ENCODE measurements around the gene MPLKIP. TPM values are rescaled to one million over a fixed set of nuclear protein-coding genes. Genes with fewer than 3 reads are reported as not detected.
A peak's percentile ranks its signal among the peaks of the same experiment; 100 is the strongest.

The MPLKIP gene
- total RNA-seq, 2 donors from 2014 or later: 50.4 to 54.3 TPM

- intact Hi-C loops (cut with DNase I): no loop called here
- Histone ChIP-seq H3K9ac (ENCODE audit: low read depth in 2 of 2, low read length in 2 of 2) (no peak overlapping the region), H3K27me3 (no peaks in the 10 kb centered on the region), H3K4me3 (no peak overlapping the region), H3K4me1 (no peaks in the 10 kb centered on the region), H3K36me3 (no peaks in the 10 kb centered on the region), H3K9me3 (no peaks in the 10 kb centered on the region), H3K27ac (no peak overlapping the region)
- DNase-seq: peak; percentile 23
- TF ChIP-seq, protein P1, sequence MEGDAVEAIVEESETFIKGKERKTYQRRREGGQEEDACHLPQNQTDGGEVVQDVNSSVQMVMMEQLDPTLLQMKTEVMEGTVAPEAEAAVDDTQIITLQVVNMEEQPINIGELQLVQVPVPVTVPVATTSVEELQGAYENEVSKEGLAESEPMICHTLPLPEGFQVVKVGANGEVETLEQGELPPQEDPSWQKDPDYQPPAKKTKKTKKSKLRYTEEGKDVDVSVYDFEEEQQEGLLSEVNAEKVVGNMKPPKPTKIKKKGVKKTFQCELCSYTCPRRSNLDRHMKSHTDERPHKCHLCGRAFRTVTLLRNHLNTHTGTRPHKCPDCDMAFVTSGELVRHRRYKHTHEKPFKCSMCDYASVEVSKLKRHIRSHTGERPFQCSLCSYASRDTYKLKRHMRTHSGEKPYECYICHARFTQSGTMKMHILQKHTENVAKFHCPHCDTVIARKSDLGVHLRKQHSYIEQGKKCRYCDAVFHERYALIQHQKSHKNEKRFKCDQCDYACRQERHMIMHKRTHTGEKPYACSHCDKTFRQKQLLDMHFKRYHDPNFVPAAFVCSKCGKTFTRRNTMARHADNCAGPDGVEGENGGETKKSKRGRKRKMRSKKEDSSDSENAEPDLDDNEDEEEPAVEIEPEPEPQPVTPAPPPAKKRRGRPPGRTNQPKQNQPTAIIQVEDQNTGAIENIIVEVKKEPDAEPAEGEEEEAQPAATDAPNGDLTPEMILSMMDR (IDR thresholded peaks at IDR 0.05): no peak
Observed at GRCh38 chr7:40105879-40106473, 28.4 kb downstream of the MPLKIP start.

DNA sequence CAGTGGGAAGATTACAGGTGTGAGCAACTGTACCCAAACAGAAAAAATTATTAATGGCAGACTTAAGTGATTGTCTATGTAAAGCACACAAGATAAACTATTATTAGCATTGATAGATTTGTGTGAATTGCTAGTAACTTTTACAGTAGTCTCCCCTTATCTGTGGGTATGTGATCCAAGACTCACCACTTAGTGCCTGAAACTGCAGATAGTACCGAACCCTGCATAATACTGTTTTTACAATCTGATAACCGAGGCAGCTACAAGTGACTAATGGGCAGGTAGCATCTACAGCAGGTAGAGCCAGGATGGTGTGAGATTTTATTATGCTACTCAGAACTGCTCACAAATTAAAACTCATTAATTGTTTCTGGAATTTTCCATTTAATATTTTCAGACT lies 31.5 kb downstream of the MPLKIP start:
- no peak overlapping the region for H3K4me3 ChIP-seq
- TF ChIP-seq, protein P1 (IDR thresholded peaks at IDR 0.05): no peak
- no peaks in the 10 kb centered on the region for H3K36me3 ChIP-seq
- H3K27ac ChIP-seq: no peak overlapping the region
- H3K27me3 ChIP-seq: no peaks in the 10 kb centered on the region
- H3K9me3 ChIP-seq: no peaks in the 10 kb centered on the region
- no peaks in the 10 kb centered on the region for H3K4me1 ChIP-seq
- no peak overlapping the region for H3K9ac ChIP-seq (ENCODE audit: low read depth in 2 of 2, low read length in 2 of 2)
- DNase-seq: no peak
- intact Hi-C loops (cut with DNase I): no loop called here

- no peak overlapping the region for H3K9ac ChIP-seq (ENCODE audit: low read depth in 2 of 2, low read length in 2 of 2)
- DNase-seq: no peak
- no peaks in the 10 kb centered on the region for H3K9me3 ChIP-seq
- no peak overlapping the region for H3K4me3 ChIP-seq
- H3K36me3 ChIP-seq: no peaks in the 10 kb centered on the region
- TF ChIP-seq, protein P1 (IDR thresholded peaks at IDR 0.05): no peak
- intact Hi-C loops (cut with DNase I): no loop called here
- H3K27me3 ChIP-seq: no peaks in the 10 kb centered on the region
- no peak overlapping the region for H3K27ac ChIP-seq
- no peaks in the 10 kb centered on the region for H3K4me1 ChIP-seq
Observed at GRCh38 chr7:40101201-40101600, 33.2 kb downstream of the MPLKIP start.

GRCh38 chr7:40099837-40100236 lies 34.6 kb downstream of the MPLKIP start:
- Histone ChIP-seq H3K9me3 (no peaks in the 10 kb centered on the region), H3K36me3 (no peaks in the 10 kb centered on the region), H3K27me3 (no peaks in the 10 kb centered on the region), H3K4me3 (no peak overlapping the region), H3K27ac (no peak overlapping the region), H3K4me1 (no peaks in the 10 kb centered on the region), H3K9ac (ENCODE audit: low read depth in 2 of 2, low read length in 2 of 2) (no peak overlapping the region)
- intact Hi-C loops (cut with DNase I): no loop called here
- TF ChIP-seq, protein P1 (IDR thresholded peaks at IDR 0.05): no peak
- DNase-seq: no peak

GRCh38 chr7:40098810-40099209 lies 35.6 kb downstream of the MPLKIP start:
- intact Hi-C loops (cut with DNase I): no loop called here
- H3K9ac ChIP-seq (ENCODE audit: low read depth in 2 of 2, low read length in 2 of 2): no peak overlapping the region

More at GRCh38 chr7:40098810-40099209, 35.6 kb downstream of the MPLKIP start:
- Histone ChIP-seq H3K4me1 (no peaks in the 10 kb centered on the region), H3K9me3 (no peaks in the 10 kb centered on the region), H3K4me3 (no peak overlapping the region), H3K27ac (no peak overlapping the region), H3K36me3 (no peaks in the 10 kb centered on the region), H3K27me3 (no peaks in the 10 kb centered on the region)
- TF ChIP-seq, protein P1 (IDR thresholded peaks at IDR 0.05): no peak
- no peak for DNase-seq
